ENCODE results near the gene RBM33. TPM values are rescaled to one million over a fixed set of nuclear protein-coding genes. Genes with fewer than 3 reads are reported as not detected.

RBM33 gene
- total RNA-seq, 1 experiment from 2014 or later = 12.3 TPM

DNA sequence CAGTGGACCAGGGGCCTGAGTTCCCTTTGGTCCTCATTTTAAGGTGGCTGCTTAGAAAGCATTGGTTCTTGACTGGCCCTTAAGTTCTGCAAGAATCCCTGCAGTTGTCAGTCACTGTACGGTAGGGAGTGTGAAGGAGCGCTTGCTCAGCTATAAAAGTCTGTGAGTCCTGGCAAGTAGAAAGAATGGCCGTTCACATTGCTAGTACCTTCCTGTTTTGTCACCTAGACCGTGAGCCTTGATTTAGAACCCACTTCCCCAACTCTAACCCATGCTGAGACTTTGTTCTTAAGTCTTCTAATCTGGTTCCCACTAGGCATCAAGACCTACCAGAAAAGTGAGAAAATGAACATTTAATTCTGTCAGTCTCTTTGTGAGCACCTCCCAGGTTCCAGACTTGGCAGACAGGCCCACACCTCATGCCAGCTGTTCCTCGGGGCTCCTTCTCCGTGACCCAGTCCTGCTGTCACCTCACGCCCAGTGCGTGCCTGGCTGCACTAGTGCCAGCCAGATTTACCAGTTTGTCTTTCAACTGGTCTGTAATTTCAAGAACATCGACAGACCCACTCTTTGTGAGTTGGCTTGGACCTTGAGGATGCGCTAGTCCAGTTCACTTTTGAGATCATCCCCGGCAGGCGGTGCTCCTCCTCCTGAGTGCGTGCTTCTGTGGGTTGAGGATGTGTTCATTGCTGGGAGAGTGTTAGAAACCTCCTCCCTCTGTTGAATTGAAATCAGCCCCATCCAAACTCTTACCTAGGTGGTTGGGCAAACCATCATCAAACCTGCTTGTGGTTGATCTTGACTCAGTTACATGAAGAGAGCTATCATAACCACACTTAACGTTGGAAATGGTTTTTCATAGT lies 89.4 kb downstream of the RBM33 start:
- no peak for DNase-seq (ENCODE audit: low spot score)
- in situ Hi-C loops (cut with HindIII; ENCODE audit: low sequenced_read_pairs) = no loop called here

DNA sequence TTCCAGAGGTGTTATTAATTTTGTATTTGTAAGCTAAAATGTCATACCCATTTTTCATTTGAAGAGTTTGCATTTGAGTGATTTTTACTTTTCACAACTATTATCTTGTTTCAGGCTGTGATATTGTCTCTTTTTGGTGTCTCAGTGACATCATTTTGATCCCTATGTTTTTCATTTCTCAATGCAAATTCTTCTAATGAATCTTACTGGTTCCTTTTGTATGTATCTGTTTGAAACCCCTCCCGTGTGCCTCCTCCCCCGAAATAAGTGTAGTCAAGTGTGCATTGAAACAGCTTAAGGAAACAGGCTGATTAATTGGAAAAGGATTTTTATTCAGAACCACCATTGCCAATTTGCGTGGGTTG lies 90.0 kb downstream of the RBM33 start:
- DNase-seq (ENCODE audit: low spot score) = no peak
- in situ Hi-C loops (cut with HindIII; ENCODE audit: low sequenced_read_pairs) = no loop called here

DNA sequence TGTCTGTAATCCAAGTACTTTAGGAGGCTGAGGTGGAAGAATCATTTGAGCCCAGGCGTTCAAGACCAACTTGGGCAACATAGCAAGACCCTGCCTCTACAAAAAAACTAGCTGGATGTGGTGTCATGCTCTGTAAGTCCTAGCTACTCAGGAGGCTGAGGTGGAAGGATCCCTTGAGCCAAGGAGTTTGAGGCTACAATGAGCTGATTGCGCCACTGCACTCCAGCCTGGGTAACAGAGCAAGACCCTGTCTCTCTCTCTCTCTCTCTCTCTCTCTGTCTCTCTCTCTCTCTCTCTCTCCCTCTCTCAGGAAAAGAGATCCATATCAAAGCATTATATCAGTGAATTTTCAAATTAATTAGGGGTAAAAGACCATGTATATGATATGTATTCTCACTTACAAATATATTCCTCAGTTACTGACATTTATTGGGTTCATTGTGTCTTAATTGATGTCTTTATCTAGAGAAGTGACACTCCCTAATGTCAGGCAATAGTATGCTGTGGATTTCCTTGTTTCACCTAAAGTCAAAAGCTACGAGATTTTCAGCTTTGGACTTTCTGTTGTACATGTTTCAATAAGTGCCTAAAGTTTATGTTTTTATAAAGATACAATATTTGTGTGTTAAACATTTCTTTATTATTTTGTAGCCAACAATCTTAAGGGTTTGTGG lies 91.1 kb downstream of the RBM33 start:
- in situ Hi-C loops (cut with HindIII; ENCODE audit: low sequenced_read_pairs) = no loop called here
- no peak for DNase-seq (ENCODE audit: low spot score)

DNA sequence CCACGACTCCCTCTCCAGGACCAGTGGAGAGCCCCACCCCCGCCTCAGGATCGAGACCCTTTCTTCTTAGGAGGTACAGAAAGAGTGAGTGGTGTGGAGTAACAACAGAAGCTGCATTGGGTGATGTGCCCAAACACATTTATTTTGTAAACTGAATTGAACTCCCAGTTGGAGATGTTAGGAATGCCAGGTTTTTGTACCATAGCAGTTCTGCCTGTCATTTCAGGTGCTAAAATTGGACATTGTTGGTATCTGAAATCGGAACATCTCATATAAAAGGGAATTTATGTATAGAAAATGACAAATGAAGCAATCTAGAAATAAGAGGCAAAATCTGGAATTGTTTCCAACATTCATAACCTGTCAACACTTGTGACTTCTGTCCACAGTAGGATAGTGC lies 93.1 kb downstream of the RBM33 start:
- DNase-seq (ENCODE audit: low spot score) = peak; percentile 72
- in situ Hi-C loops (cut with HindIII; ENCODE audit: low sequenced_read_pairs) = no loop called here

DNA sequence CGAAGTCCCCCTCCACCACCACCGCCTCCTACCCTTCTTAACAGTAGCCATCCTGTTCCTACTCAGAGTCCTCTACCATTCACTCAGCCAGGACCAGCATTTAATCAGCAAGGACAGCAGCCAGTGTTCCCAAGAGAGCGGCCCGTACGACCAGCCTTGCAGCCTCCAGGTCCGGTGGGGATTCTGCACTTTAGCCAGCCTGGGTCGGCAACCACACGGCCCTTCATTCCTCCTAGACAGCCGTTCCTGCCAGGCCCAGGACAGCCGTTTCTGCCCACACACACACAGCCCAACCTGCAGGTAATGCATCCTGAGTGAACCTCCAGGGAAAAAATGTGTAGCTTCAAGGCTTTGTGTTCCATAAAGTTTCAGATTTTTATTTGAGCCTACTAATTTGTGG lies 93.6 kb downstream of the RBM33 start:
- in situ Hi-C loops (cut with HindIII; ENCODE audit: low sequenced_read_pairs) = no loop called here
- no peak for DNase-seq (ENCODE audit: low spot score)

DNA sequence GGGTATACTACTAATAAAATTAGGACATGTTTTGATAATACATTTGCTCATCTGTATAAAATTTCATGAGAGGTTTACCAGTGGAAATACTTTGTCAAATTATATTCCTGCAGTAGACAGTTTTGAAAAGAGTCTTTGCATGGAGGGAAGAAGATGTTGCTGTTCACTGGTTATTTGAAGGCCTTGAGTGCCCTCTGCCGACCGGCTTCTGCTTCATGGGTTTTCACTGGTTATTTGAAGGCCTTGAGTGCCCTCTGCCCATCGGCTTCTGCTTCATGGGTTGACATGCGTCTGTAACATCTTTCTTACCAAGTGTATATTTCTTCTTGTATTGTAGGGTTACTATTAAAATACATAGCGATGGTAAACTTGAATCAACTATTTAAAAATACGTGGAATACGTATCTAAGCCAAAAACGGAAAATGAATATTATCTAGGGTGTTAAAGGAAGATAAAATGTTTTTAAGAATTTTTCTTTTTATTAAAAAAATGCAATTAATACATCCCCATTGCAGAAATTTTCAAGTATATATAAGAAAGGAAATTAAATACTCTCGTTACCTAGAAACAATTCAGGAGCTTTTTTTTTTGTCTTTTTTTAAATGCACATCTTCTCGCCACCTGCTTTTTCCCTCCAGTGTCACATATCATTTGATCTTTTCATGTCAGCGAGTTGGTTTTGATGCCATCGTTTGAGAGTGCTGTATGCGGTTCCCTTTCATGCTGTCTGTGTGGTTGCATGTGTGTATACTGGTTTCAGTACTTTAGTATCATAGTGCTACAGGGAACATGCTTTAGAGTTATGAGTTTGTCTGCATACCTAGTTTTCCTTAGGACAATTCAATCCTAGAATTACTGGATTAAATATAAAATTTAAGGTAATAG lies 94.4 kb downstream of the RBM33 start:
- in situ Hi-C loops (cut with HindIII; ENCODE audit: low sequenced_read_pairs) = no loop called here
- peak; percentile 96 for DNase-seq (ENCODE audit: low spot score)

DNA sequence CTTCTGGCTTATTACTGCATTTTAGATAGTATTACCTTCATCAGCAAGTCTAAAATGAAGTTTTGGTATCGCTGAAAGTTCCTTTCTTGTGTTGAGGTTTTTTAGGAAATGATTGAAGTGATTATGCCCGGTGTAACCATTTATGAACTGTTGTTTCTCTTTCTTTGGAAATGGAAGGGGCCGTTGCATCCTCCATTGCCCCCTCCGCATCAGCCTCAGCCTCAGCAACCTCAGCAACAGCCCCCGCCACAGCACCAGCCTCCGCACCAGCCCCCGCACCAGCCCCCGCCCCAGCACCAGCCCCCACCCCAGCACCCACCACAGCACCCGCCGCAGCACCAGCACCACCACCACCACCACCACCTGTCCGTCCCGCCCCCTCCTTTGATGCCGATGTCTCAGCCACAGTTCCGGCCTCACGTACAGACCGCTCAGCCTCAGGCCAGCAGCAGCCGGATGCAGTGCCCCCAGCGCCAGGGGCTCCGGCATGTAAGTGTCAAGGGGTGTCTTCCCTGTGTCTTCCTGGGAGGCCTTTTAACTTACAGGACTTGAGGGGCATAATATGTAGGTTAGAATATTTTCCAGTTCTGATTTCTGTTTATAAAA lies 95.2 kb downstream of the RBM33 start:
- DNase-seq (ENCODE audit: low spot score) = no peak
- in situ Hi-C loops (cut with HindIII; ENCODE audit: low sequenced_read_pairs) = no loop called here

DNA sequence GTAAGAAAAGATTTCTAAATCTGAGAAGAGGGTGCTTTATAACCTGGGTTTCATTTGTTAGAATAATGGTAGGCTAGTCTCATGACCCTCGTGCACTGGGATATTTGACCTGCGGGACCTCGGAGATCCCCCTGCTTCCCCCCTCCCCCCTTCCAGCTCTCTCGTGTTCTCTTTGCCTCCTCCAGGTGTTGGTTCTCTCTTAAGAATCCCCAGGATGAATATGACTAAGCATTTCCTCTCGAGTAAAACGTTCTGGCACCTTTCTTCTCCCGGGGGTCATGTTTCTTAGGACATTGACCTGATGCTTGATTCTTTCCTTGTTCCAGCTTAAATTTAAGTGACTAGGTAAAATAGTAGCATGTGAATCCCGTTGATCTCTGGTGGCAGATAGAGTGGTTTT lies 96.6 kb downstream of the RBM33 start:
- no peak for DNase-seq (ENCODE audit: low spot score)
- in situ Hi-C loops (cut with HindIII; ENCODE audit: low sequenced_read_pairs) = no loop called here

DNA sequence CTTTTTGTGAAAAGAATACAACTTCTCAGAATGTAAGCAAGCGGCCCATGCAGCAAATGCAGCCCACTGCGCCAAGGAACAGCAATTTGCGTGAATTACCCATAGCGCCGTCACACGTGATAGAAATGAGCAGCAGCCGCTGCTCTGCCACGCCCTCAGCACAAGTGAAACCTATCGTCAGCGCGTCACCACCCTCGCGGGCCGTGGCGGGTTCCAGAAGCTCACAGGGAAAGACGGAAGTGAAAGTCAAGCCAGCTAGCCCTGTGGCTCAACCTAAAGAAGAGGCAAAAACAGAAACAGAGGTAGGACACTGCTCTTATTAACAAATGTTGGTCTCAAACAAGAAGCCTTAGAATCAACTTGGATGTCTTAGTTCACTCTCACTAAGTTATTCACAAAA lies 97.3 kb downstream of the RBM33 start:
- in situ Hi-C loops (cut with HindIII; ENCODE audit: low sequenced_read_pairs) = no loop called here

DNA sequence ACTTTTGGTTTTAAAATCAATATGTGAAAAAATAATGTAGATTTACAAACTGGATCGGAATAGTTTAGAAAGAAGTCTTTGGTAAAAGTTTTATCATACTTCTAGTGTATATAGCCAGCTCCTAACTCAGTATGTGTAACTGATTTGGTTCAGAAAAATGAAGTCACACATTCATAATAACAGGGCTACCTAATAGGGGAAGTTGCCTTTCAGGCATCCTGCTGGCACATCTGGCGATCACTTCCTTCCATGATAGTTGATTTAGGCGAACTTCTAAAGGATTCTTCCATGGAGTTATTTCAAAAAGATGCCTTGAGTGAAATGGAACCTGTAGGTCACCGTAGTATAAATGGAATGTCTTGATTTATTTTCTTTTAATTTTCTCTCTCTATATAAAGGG lies 98.7 kb downstream of the RBM33 start:
- no peak for DNase-seq (ENCODE audit: low spot score)
- in situ Hi-C loops (cut with HindIII; ENCODE audit: low sequenced_read_pairs) = no loop called here

More for the DNA sequence above, 97.3 kb downstream of the RBM33 start:
- DNase-seq (ENCODE audit: low spot score) = no peak

DNA sequence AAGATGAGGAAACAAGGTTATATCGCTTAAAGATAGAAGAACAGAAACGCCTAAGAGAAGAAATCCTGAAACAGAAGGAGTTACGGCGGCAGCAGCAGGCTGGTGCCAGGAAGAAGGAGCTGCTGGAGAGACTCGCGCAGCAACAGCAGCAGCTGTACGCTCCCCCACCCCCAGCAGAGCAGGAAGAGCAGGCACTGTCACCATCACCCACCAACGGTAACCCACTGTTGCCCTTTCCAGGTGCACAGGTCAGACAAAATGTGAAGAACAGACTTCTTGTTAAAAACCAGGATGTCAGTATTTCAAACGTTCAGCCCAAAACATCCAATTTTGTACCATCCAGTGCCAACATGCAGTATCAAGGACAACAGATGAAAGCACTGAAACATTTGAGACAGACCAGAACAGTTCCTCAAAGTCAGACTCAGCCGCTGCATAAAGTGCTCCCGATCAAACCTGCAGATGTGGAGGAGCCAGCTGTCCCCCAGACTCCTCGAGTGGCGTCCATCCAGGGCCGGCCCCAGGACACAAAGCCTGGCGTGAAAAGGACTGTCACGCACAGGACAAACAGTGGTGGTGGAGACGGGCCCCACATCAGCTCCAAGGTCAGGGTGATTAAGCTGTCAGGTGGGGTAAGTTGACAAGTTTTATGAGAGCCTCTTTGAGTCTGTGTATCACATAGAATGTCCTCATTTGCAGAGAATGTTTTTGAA lies 100.7 kb downstream of the RBM33 start:
- in situ Hi-C loops (cut with HindIII; ENCODE audit: low sequenced_read_pairs) = no loop called here
- peak; percentile 23 for DNase-seq (ENCODE audit: low spot score)

DNA sequence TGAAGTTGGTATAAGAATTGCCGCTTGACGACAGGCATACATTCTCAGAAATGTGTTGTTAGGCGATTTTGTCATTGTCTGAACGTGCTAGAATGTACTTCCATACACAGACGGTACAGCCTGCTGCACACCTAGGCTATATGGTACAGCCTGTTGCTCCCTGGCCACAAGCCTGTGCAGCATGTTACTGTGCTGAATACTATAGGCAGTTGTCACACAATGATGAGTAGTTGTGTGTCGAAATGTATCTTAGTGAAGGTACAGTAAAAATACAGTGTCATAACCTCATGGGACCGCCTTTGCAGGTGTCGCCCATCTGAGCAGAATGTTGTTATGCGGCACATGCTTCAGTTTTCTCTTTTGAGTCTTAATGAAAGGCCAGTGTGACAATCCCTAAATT lies 101.3 kb downstream of the RBM33 start:
- in situ Hi-C loops (cut with HindIII; ENCODE audit: low sequenced_read_pairs) = no loop called here

DNA sequence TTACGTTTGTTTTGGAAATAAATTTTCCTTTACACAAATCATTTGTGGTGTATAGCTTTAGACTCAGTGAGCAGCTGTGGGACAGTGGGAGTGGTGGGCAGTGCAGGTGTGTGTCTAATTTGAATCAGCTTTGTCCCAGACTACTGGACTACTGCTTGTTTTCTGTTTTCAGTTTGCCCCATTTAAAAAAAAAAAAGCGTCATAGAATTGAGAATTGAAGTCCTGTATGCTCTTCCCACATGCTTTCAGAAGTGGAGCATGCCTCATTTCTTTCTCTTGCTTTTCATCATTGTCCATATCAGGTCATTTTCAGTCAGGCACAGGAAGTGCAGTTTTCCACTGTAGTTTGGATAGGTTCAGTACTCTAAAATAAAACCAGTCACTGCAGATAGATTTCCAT lies 101.7 kb downstream of the RBM33 start:
- in situ Hi-C loops (cut with HindIII; ENCODE audit: low sequenced_read_pairs) = no loop called here
- DNase-seq (ENCODE audit: low spot score) = no peak

More for the DNA sequence above, 101.3 kb downstream of the RBM33 start:
- DNase-seq (ENCODE audit: low spot score) = no peak

DNA sequence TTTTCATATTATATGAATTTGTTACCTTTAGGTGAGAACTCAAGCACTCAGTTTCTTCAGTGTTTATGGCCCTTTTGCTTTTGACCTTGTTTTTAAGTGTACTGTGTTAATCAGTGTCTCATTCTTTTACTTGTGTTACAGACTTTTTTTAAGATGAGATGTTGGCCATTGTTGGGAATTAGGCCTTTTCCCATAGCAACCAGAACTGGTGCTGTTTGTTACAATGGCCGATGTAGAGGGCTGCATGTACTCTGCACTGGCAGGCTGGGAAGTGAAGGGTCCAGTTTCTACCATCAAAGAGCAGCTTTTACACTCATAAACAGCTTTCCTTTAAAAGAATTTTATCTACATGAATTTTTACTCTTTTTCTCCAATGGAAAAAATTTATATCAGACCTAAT lies 102.7 kb downstream of the RBM33 start:
- peak; percentile 53 for DNase-seq (ENCODE audit: low spot score)
- in situ Hi-C loops (cut with HindIII; ENCODE audit: low sequenced_read_pairs) = no loop called here

DNA sequence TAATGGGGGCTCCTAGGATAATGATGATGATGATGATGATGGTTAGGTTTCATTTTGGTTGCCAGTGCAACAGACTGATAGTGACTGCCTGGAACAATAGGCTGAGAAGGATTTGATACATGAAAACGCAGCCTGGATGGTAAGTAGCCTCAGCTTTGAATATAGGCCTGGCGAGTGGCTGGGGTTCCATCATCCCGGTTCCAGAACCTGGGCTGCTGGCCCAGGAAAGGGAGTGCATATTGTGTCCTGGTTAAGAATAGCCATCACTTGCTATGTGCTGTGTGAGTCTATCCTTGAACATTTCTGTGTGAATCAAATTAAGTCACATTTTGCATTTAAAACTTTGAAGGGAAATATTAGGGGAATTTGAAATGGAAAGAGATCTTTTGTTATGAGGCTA lies 105.1 kb downstream of the RBM33 start:
- in situ Hi-C loops (cut with HindIII; ENCODE audit: low sequenced_read_pairs) = no loop called here
- DNase-seq (ENCODE audit: low spot score) = peak; percentile 85

DNA sequence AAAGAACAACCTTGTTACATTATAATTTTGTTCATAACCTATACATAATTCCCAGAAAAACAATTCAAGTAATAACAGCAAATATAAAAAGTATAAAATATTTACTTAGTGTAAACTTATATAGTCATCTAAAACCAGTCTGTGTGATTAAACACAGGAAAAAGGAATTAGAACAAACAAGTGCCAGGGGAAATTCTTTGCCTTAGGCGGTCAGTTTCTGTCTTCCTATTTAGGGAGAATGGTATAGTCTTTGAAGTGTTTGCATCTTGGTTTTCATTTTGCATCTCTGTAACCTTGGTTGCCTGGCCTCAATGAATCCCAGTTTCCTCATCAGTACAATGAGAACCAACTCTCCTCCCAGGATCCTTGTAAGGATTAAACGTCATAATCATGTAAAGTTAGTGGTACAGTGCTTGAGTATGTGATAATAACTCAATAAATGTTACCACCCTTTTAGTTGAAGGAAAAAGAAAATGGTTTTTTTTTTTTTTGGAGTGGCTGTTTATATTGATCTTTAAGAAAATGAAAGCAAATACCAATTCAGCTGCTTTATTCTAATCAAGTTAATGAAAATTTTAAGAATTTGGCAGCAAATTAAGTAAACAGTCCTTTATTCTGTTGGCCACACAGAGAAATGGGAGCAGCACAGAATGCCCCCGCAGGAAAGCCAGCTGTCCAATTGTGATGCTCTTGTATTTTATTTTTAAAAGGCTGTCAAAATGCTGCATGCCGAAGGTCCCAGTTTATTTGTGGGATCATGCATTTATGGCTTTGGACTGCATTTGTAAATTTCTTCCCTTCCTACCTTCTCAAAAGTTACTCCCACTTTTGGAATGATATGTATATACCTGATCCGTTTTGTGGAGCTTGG lies 106.0 kb downstream of the RBM33 start:
- DNase-seq (ENCODE audit: low spot score) = peak; percentile 82
- in situ Hi-C loops (cut with HindIII; ENCODE audit: low sequenced_read_pairs) = no loop called here

DNA sequence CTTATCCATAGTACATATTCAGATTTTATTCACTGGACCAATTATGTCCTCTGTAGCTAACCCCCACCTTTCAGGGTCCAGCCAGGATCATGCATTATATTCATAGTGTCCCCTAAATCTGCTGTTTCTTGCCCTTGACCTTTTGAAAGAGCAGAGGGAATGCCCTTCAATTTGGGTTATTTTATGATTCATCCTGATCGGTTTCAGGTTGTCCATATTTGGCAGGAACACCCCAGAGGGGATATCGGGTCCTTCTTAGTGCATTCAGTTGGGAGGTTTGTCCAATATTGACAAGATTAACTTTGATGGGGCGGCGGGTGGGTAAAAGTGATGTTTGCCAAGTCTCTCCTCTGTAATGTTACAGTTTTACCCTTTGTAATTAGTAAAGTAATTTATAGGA lies 106.9 kb downstream of the RBM33 start:
- in situ Hi-C loops (cut with HindIII; ENCODE audit: low sequenced_read_pairs) = no loop called here

More for the DNA sequence above, 106.9 kb downstream of the RBM33 start:
- no peak for DNase-seq (ENCODE audit: low spot score)
